Activated T-cell treated with anti-CD3 and anti-CD28 coated beads, Interleukin-2, amount 50 U/mL, for 72 hours (primary cell): ENCODE data around the gene NPR3. TPM values are rescaled to one million over a fixed set of nuclear protein-coding genes. Genes with fewer than 3 reads are reported as not detected.

Experiments
- ATAC-seq, 2 donors: fragments of 150-1000 bp; cut with Tn5 transposase; replicated peaks in 1 of 2; 2 replicates each; pipeline ENCODE4 v1.10.0; 2021; ENCODE audit warnings: moderate library complexity in 2 of 2, mild to moderate bottlenecking in 1 of 2
- DNase-seq, 2 donors: peaks; one replicate each; pipeline ENCODE4 v3.0.0; 2021 to 2022; ENCODE audit warnings: mixed read lengths in 1 of 2
- H3K27ac Mint-ChIP-seq: one replicate; pipeline ENCODE4 v1.8.0; 2022; ENCODE audit warnings: mild to moderate bottlenecking, moderate library complexity, mixed read lengths
- H3K27me3 Mint-ChIP-seq: one replicate; pipeline ENCODE4 v1.8.0; 2022; ENCODE audit warnings: low read depth, mixed read lengths
- H3K36me3 Mint-ChIP-seq, 2 donors: one replicate each; pipeline ENCODE4 v1.8.0; 2022; ENCODE audit warnings: mixed read lengths in 2 of 2, mild to moderate bottlenecking in 1 of 2; ENCODE audit not compliant: insufficient read depth in 2 of 2
- H3K4me1 Mint-ChIP-seq: one replicate; pipeline ENCODE4 v1.8.0; 2022; ENCODE audit warnings: low read depth, mixed read lengths
- H3K4me3 Mint-ChIP-seq, 2 donors: one replicate each; pipeline ENCODE4 v1.8.0; 2022; ENCODE audit warnings: mild to moderate bottlenecking in 2 of 2, mixed read lengths in 2 of 2, moderate library complexity in 2 of 2
- H3K9me3 Mint-ChIP-seq, 2 donors: one replicate each; pipeline ENCODE4 v1.8.0; 2022; ENCODE audit warnings: mixed read lengths in 2 of 2
- total RNA-seq, 2 donors: library from RNA; stranded (reverse); gene quantifications; one replicate each; pipeline ENCODE4 v1.2.3, GENCODE V29; 2022

NPR3 gene, protein sequence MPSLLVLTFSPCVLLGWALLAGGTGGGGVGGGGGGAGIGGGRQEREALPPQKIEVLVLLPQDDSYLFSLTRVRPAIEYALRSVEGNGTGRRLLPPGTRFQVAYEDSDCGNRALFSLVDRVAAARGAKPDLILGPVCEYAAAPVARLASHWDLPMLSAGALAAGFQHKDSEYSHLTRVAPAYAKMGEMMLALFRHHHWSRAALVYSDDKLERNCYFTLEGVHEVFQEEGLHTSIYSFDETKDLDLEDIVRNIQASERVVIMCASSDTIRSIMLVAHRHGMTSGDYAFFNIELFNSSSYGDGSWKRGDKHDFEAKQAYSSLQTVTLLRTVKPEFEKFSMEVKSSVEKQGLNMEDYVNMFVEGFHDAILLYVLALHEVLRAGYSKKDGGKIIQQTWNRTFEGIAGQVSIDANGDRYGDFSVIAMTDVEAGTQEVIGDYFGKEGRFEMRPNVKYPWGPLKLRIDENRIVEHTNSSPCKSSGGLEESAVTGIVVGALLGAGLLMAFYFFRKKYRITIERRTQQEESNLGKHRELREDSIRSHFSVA
- total RNA-seq, result under 1 TPM; 0.24 to 0.25 TPM

GRCh38 chr5:32710550-32711361 is at the start of gene NPR3:
NPR3 (plus strand) TSS chr5:32711321; CDS start chr5:32711777, 456 bp downstream.
- peak in 1 of 2 donors; percentile 11 for DNase-seq
- Mint-ChIP-seq H3K4me3 (peak within 1 kb of the TSS; percentile 76 to 84), H3K9me3 (no peaks in the 10 kb centered on the region), H3K27ac (no peak within 1 kb of the TSS), H3K36me3 (no peaks in the 10 kb centered on the region), H3K27me3 (peaks cover 75% of the 10 kb centered on the region), H3K4me1 (peaks cover 43% of the 10 kb centered on the region)
- peak in 1 of 2 donors; percentile 42 for ATAC-seq

DNA sequence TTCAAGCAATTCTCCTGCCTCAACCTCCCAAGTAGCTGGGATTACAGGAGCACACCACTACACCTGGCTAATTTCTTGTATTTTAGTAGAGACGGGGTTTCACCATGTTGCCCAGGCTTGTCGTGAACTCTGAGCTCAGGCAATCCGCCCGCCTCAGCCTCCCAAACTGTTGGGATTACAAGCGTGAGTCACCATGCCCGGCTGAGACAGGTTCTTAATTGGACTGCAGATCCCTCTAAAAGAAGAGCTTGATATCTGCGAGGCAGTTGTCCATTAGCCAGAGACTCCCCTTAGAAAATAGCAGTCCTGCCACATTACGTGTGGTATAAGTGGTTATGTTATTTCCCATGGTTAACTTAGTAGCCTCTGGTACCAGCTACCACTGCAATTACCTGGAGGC is 46.6 kb upstream of the NPR3 start:
- Mint-ChIP-seq H3K36me3 (peaks cover 1 to 2% of the 10 kb centered on the region in 2 donors), H3K4me3 (no peak overlapping the region), H3K27ac (no peak overlapping the region), H3K27me3 (no peaks in the 10 kb centered on the region), H3K9me3 (peaks cover 9 to 13% of the 10 kb centered on the region in 2 donors), H3K4me1 (no peaks in the 10 kb centered on the region)
- no peak for DNase-seq
- no peak for ATAC-seq

DNA sequence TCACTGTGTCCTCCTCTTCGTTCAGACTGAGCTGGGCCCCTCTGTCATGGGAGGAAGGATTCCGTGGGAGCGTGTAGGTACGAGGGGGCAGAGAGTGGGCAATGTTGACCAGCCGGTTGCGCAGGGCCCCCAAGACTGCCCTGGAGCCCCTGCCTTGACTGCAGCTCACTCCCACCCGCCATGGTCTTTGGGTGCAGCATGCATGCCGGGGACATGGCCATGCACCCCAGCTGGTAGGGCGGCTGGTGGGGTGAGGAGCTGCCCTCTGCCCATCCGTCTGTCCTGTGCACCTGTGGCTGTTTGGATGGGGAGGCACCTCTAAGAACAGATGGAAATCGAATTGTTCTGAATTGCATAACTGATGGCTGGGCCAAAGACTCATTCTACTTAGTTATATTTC is 42.6 kb upstream of the NPR3 start:
- H3K27me3 Mint-ChIP-seq, result no peaks in the 10 kb centered on the region
- no peak for ATAC-seq
- DNase-seq, result no peak

DNA sequence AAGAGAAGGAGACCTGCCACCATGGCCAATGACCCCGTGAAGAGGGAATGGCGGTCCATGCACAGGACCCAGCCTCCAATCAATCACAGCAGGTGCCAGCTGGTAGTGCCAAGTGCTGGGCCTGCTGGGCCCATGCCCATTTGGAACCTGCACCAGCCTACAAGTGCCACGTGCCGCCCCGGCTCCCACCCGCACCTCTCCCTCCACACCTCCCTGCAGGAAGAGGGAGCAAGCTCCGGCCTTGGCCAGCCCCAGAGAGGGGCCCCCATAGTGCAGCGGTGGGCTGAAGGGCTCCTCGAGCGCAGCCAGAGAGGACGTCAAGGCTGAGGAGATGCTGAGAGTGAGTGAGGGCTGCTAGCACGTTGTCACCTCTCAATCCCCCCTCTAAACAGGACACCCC is 37.8 kb upstream of the NPR3 start:
- Mint-ChIP-seq H3K4me3 (no peak overlapping the region), H3K9me3 (peaks cover 4 to 9% of the 10 kb centered on the region in 2 donors), H3K27ac (no peak overlapping the region)

More for the DNA sequence above, 42.6 kb upstream of the NPR3 start:
- Mint-ChIP-seq H3K36me3 (peaks cover 0 to 2% of the 10 kb centered on the region in 2 donors), H3K27ac (no peak overlapping the region), H3K4me1 (no peaks in the 10 kb centered on the region), H3K9me3 (peaks cover 2 to 9% of the 10 kb centered on the region in 2 donors), H3K4me3 (no peak overlapping the region)

GRCh38 chr5:32677023-32677422 is 34.1 kb upstream of the NPR3 start:
- H3K36me3 Mint-ChIP-seq, result peaks cover 0 to 2% of the 10 kb centered on the region in 2 donors
- H3K9me3 Mint-ChIP-seq, result peaks cover 2 to 6% of the 10 kb centered on the region in 2 donors
- H3K27me3 Mint-ChIP-seq, result no peaks in the 10 kb centered on the region
- no peaks in the 10 kb centered on the region for H3K4me1 Mint-ChIP-seq
- no peak overlapping the region for H3K4me3 Mint-ChIP-seq
- no peak overlapping the region for H3K27ac Mint-ChIP-seq
- DNase-seq, result no peak
- no peak for ATAC-seq

More for the DNA sequence above, 37.8 kb upstream of the NPR3 start:
- H3K27me3 Mint-ChIP-seq, result no peaks in the 10 kb centered on the region
- DNase-seq, result no peak
- peaks cover 0 to 2% of the 10 kb centered on the region in 2 donors for H3K36me3 Mint-ChIP-seq
- H3K4me1 Mint-ChIP-seq, result no peaks in the 10 kb centered on the region
- no peak for ATAC-seq

DNA sequence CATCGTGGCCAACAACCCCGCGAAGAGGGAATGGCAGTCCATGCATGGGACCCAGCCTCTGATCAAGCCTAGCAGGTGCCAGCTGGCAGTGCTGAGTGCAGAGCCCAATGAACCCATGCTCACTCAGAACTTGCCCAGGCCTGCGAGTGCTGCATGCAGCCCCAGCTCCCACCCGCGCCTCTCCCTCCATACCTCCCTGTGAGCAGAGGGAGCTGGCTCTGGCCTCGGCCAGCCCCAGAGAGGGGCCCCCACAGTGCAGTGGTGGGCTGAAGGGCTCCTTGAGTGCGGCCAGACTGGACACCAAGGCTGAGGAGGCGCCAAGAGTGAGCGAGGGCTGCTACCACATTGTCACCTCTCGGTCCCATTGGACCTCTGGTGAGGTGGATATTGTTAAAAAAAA is 32.6 kb upstream of the NPR3 start:
- Mint-ChIP-seq H3K36me3 (peaks cover 0 to under 1% of the 10 kb centered on the region in 2 donors), H3K4me3 (no peak overlapping the region), H3K27me3 (no peaks in the 10 kb centered on the region), H3K27ac (no peak overlapping the region), H3K4me1 (no peaks in the 10 kb centered on the region), H3K9me3 (peaks cover under 1 to 3% of the 10 kb centered on the region in 2 donors)
- no peak for ATAC-seq
- DNase-seq, result no peak

GRCh38 chr5:32679218-32679617 is 31.9 kb upstream of the NPR3 start:
- no peak for ATAC-seq
- Mint-ChIP-seq H3K27me3 (no peaks in the 10 kb centered on the region), H3K4me1 (no peaks in the 10 kb centered on the region), H3K27ac (no peak overlapping the region), H3K36me3 (peaks cover 3 to 7% of the 10 kb centered on the region in 2 donors), H3K9me3 (peaks cover 7 to 10% of the 10 kb centered on the region in 2 donors), H3K4me3 (no peak overlapping the region)
- no peak for DNase-seq

DNA sequence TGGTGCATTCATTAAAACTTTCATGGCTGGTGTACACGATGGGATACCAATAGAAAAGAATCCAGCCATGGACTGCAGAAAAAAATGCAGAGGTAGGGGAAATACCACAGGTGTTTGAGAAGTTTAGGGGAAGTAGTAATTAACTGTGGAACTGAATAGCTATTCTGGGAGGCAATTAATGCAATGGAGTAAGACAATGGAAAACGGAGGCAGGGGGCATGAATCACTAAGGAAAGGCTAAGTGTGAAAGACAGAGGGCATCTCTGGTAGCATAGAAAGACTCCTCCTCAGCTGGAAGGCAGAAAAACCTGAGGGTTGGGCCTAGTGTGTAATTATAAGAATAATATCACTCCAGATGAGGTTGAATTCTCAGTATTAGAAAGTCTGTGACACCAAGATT is 30.9 kb upstream of the NPR3 start:
- Mint-ChIP-seq H3K4me1 (no peaks in the 10 kb centered on the region), H3K27me3 (no peaks in the 10 kb centered on the region), H3K4me3 (no peak overlapping the region), H3K36me3 (peaks cover 3 to 7% of the 10 kb centered on the region in 2 donors), H3K27ac (no peak overlapping the region), H3K9me3 (peaks cover 7 to 16% of the 10 kb centered on the region in 2 donors)
- DNase-seq (no peak), ATAC-seq (no peak)

DNA sequence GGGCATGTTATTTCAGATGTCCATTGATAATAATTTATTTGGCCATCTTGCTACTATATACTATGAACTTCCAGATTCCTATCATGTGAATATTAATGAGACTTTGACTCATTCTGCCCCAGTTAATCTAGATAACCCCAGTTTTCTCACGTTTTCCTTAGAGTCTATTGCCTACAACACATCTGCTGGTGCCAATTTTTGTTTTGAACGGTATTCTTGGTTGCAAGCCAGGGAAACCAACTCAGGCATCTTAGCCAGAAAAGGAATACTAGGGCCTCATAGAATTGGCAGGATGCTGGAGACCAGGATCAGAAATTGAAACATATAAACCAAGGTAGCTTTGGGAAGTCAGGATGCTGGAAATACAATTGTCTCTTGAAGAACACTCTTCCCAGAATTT is 28.0 kb upstream of the NPR3 start:
- H3K9me3 Mint-ChIP-seq, result peaks cover 12 to 16% of the 10 kb centered on the region in 2 donors
- no peak for ATAC-seq
- H3K27me3 Mint-ChIP-seq, result no peaks in the 10 kb centered on the region

GRCh38 chr5:32684260-32684659 is 26.9 kb upstream of the NPR3 start:
- Mint-ChIP-seq H3K4me3 (no peak overlapping the region), H3K27ac (no peak overlapping the region), H3K9me3 (peaks cover 12 to 16% of the 10 kb centered on the region in 2 donors), H3K27me3 (no peaks in the 10 kb centered on the region), H3K4me1 (no peaks in the 10 kb centered on the region), H3K36me3 (peaks cover 5 to 8% of the 10 kb centered on the region in 2 donors)
- no peak for ATAC-seq
- no peak for DNase-seq

More for the DNA sequence above, 28.0 kb upstream of the NPR3 start:
- DNase-seq, result no peak
- no peaks in the 10 kb centered on the region for H3K4me1 Mint-ChIP-seq
- H3K27ac Mint-ChIP-seq, result no peak overlapping the region
- no peak overlapping the region for H3K4me3 Mint-ChIP-seq
- H3K36me3 Mint-ChIP-seq, result peaks cover 5 to 8% of the 10 kb centered on the region in 2 donors

DNA sequence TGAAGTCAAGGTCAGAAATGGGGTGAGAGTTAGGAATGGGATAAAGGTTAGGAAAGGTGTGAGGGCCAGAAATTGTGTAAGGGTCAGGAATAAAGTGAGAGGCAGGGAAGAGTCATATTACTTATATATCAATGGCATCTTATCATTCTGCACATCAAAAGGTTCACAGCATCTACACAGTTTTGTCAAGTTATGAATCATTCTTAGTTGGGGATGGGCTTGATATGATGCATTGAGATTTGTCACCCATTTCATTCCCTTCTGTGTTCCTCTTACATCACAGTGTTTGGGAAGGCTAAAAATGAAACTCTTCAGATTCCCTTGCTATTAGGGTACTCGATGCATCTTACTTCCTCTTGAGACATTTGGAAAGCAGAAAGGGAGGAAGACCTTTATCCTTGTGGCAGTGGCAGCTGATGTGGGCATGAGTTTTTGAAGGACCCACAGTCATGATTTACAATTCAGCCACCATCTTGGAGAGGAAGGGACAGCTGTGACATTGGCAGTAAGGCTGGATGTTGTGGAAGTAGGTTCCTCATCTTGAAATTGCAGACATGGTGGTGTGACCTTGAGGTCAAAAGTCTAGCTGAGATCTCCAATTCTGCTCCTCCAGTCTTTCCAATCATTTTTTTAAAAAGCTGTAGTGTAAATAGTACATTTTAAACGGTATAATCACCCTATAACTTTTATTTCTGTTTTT is 24.2 kb upstream of the NPR3 start:
- peaks cover 12 to 16% of the 10 kb centered on the region in 2 donors for H3K9me3 Mint-ChIP-seq
- H3K4me3 Mint-ChIP-seq, result no peak overlapping the region
- no peak for DNase-seq
- peaks cover 5 to 8% of the 10 kb centered on the region in 2 donors for H3K36me3 Mint-ChIP-seq
- ATAC-seq, result no peak
- peaks cover 6% of the 10 kb centered on the region for H3K27me3 Mint-ChIP-seq
- H3K27ac Mint-ChIP-seq, result no peak overlapping the region
- no peaks in the 10 kb centered on the region for H3K4me1 Mint-ChIP-seq

DNA sequence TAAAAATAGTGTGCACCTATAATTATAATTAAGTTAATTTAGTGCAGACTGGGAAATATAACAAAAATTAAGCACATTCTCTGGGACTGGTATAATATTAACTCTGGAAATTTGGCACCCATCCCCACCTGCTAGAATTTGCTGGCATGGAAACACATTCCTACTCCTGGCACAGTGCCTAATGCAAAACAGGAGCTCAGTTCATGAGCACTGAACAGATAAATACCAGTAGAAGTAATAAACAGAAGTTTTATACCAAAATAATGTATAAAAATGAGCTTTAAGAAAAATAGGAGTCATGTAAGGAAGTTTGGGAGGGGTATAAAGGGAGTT is 23.7 kb upstream of the NPR3 start:
- no peaks in the 10 kb centered on the region for H3K4me1 Mint-ChIP-seq
- no peak overlapping the region for H3K4me3 Mint-ChIP-seq
- DNase-seq (no peak), ATAC-seq (no peak)
- peaks cover 12 to 16% of the 10 kb centered on the region in 2 donors for H3K9me3 Mint-ChIP-seq
- peaks cover 5 to 8% of the 10 kb centered on the region in 2 donors for H3K36me3 Mint-ChIP-seq
- no peak overlapping the region for H3K27ac Mint-ChIP-seq
- peaks cover 12% of the 10 kb centered on the region for H3K27me3 Mint-ChIP-seq
